Endothelial cell of umbilical vein (primary cell): ENCODE data around the gene DET1. TPM values are rescaled to one million over a fixed set of nuclear protein-coding genes. Genes with fewer than 3 reads are reported as not detected.

Source experiments
- BruUV-seq: library from RNA; stranded (reverse); fragments of 400-500 nt; replicated peaks from 2 replicates; lab custom pipeline; 2021; lab: Mats Ljungman, UMichigan
- CTCF ChIA-PET: fragments of 300-600, 350-600 bp; sonication (Branson Sonifier 250); formaldehyde crosslinking; loops from one replicate; lab custom pipeline; 2021; ENCODE audit warnings: antibody characterized with exemption, inconsistent platforms; lab: Charles Lee
- POLR2A ChIA-PET: fragments of 300-600, 350-600 bp; sonication (Branson Sonifier 250); formaldehyde crosslinking; loops from one replicate; lab custom pipeline; 2021; ENCODE audit warnings: antibody characterized with exemption, inconsistent platforms; lab: Charles Lee
- DNase-seq: peaks from one replicate; pipeline ENCODE4 v3.0.0-alpha.2; 2011; ENCODE audit warnings: low read depth, low spot score
- FAIRE-seq: peaks from 2 replicates; lab custom pipeline; 2011; peaks lifted over from hg19 to GRCh38; lab: Jason Lieb, UNC
- H2AFZ ChIP-seq: 2 replicates; pipeline ENCODE4 v1.6.0; 2012; ENCODE audit warnings: low read depth, low read length, control low read depth, inconsistent platforms
- H3K27ac ChIP-seq: 2 replicates; pipeline ENCODE4 v1.5.1; 2011; ENCODE audit warnings: low read depth, mild to moderate bottlenecking, control low read depth, low read length, moderate library complexity; ENCODE audit not compliant: insufficient read depth
- H3K27me3 ChIP-seq, 2 experiments: 2 replicates each; pipeline versions ENCODE4 v1.6.0 to v1.6.1; 2011; ENCODE audit warnings: low read length in 2 of 2, mixed read lengths in 1 of 2; ENCODE audit not compliant: control insufficient read depth in 2 of 2, insufficient read depth in 2 of 2
- H3K36me3 ChIP-seq, 2 experiments: 2 replicates in 1 of 2; 3 replicates in 1 of 2; pipeline ENCODE4 v1.5.1; 2011; ENCODE audit warnings: low read length in 2 of 2, mild to moderate bottlenecking in 1 of 2, moderate library complexity in 1 of 2; ENCODE audit not compliant: control insufficient read depth in 2 of 2, insufficient read depth in 2 of 2; ENCODE audit errors: extremely low read depth in 1 of 2
- H3K4me1 ChIP-seq: 3 replicates; pipeline ENCODE4 v1.5.1; 2011; ENCODE audit warnings: mild to moderate bottlenecking, low read length; ENCODE audit not compliant: control insufficient read depth, insufficient read depth; ENCODE audit errors: extremely low read depth
- H3K4me2 ChIP-seq: 2 replicates; pipeline ENCODE4 v1.6.1; 2011; ENCODE audit warnings: low read length, control low read depth, mixed read lengths; ENCODE audit not compliant: insufficient read depth
- H3K4me3 ChIP-seq, 3 experiments: fragments of 200-600 bp in 1 of 3; sonication (generic), shearing (Covaris generic) in 1 of 3; replicated peaks in 1 of 3; 2 replicates each; pipeline ENCODE4 v1.5.1; 2011 to 2016; ENCODE audit warnings: control low read depth in 3 of 3, low read length in 3 of 3, mild to moderate bottlenecking in 2 of 3, inconsistent platforms in 1 of 3, low read depth in 1 of 3, moderate library complexity in 1 of 3; ENCODE audit not compliant: insufficient read depth in 1 of 3
- H3K79me2 ChIP-seq: 2 replicates; pipeline ENCODE4 v1.6.0; 2012; ENCODE audit warnings: low read length, inconsistent platforms; ENCODE audit not compliant: control insufficient read depth, insufficient read depth
- H3K9ac ChIP-seq: replicated peaks from 2 replicates; pipeline ENCODE3; 2011; ENCODE audit warnings: low read length, control low read depth; ENCODE audit not compliant: insufficient read depth; ENCODE audit errors: extremely low read depth
- H3K9me1 ChIP-seq: replicated peaks from 3 replicates; pipeline ENCODE4 v1.6.0; 2011; ENCODE audit warnings: mild to moderate bottlenecking, low read length; ENCODE audit not compliant: control insufficient read depth, insufficient read depth; ENCODE audit errors: extremely low read depth
- H3K9me3 ChIP-seq: replicated peaks from 2 replicates; pipeline ENCODE4 v1.5.1; 2012; ENCODE audit warnings: low read length, inconsistent platforms; ENCODE audit not compliant: control insufficient read depth, insufficient read depth
- H4K20me1 ChIP-seq: replicated peaks from 2 replicates; pipeline ENCODE3; 2011; ENCODE audit warnings: mild to moderate bottlenecking, low read length; ENCODE audit not compliant: control insufficient read depth, insufficient read depth; ENCODE audit errors: extremely low read depth
- FOS ChIP-seq: IDR thresholded peaks from 2 replicates; pipeline ENCODE4 v1.6.1; 2011; ENCODE audit warnings: mild to moderate bottlenecking, low read length, moderate library complexity, borderline replicate concordance; ENCODE audit not compliant: insufficient read depth
- GATA2 ChIP-seq: IDR thresholded peaks from 2 replicates; pipeline ENCODE4 v1.7.0; 2011; ENCODE audit warnings: low read depth, mild to moderate bottlenecking, moderate library complexity, mixed read lengths, low read length; ENCODE audit not compliant: insufficient read length, insufficient read depth
- JUN ChIP-seq: IDR thresholded peaks from 2 replicates; pipeline ENCODE4 v1.6.1; 2011; ENCODE audit warnings: borderline replicate concordance, low read depth; ENCODE audit not compliant: insufficient read length, insufficient read depth
- MYC ChIP-seq: IDR thresholded peaks from one replicate; pipeline ENCODE4 v1.6.1; 2011; ENCODE audit warnings: mild to moderate bottlenecking, low read depth, low read length
- POLR2AphosphoS5 ChIP-seq: IDR thresholded peaks from 2 replicates; pipeline ENCODE4 v1.6.1; 2012; ENCODE audit warnings: low read depth, mild to moderate bottlenecking, control low read depth, low read length, moderate library complexity; ENCODE audit not compliant: insufficient read depth
- dilution Hi-C: fragments of 300-500 bp; cut with MboI; formaldehyde crosslinking; loops from one replicate; pipeline ENCODE4 v1.15.0; 2019; ENCODE audit warnings: low sequenced_read_pairs; ENCODE audit not compliant: extremely low pct_ligation_motif_present
- intact Hi-C: fragments of 100-400 bp; cut with micrococcal nuclease; formaldehyde crosslinking; loops from one replicate; pipeline ENCODE4 v1.10.0; 2022
- polyA plus RNA-seq, 4 experiments: library from polyadenylated mRNA; depleted of rRNA in 3 of 4; stranded (reverse) in 3 of 4; unstranded in 1 of 4; fragments of >200 nt; gene quantifications; 2 replicates each; pipeline versions ENCODE4 v1.2.1 to v1.2.3, GENCODE V29; 2011 to 2012; ENCODE audit warnings: missing spikeins in 1 of 4
- total RNA-seq: library from RNA; stranded (reverse); gene quantifications from 2 replicates; pipeline ENCODE4 v1.2.3, GENCODE V29; 2021

The DET1 gene
- total and polyA plus RNA-seq, 2 donors (not counting 3 experiments of a cell fraction or from before 2014, with no cell fraction given): 5.2 to 5.6 TPM

DNA sequence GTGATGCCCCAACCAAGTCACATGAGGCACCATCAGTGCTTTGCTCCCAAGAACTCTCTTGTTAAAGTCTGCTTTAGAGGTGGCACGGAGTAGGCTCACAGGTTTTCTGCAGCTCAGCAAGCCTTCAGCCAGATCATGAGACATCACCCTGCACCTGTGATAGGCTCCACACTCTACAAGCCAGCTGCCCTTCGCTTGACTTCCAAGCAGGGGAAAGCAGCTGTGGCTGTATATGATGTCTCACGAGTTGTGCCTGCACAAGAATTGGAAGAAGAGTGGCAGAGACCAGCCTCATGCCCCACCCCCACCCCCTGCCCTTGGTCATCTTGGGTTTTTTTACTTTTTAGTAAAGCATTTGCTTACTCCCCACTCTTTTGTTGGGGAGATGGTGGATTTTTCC is 56.4 kb downstream of the DET1 start:
- DNase-seq (no peak), FAIRE-seq (no peak)
- BruUV-seq: no TSS peak
- POLR2A ChIA-PET: no interaction called here
- no peak overlapping the region for H3K4me2 ChIP-seq
- intact Hi-C loops: no loop called here
- H3K36me3 ChIP-seq: no peaks in the 10 kb centered on the region
- no peak for TF ChIP-seq GATA2
- no peak for TF ChIP-seq POLR2AphosphoS5
- TF ChIP-seq JUN: no peak
- no peak for TF ChIP-seq MYC
- H3K4me1 ChIP-seq: no peaks in the 10 kb centered on the region
- H3K27ac ChIP-seq: no peak overlapping the region
- no peaks in the 10 kb centered on the region for H4K20me1 ChIP-seq
- no peaks in the 10 kb centered on the region for H3K9me1 ChIP-seq
- no peaks in the 10 kb centered on the region for H3K79me2 ChIP-seq
- H2AFZ ChIP-seq: no peak overlapping the region
- no peaks in the 10 kb centered on the region for H3K27me3 ChIP-seq
- CTCF ChIA-PET: interaction anchor here (0.8 to 1.3 kb wide), 3 partner anchors 12 to 344 kb away, joined by 3 read pairs; no protein-coding TSS in a partner anchor
- H3K9me3 ChIP-seq: no peaks in the 10 kb centered on the region
- no peak overlapping the region for H3K4me3 ChIP-seq
- no peak overlapping the region for H3K9ac ChIP-seq
- dilution Hi-C loops: no loop called here

DNA sequence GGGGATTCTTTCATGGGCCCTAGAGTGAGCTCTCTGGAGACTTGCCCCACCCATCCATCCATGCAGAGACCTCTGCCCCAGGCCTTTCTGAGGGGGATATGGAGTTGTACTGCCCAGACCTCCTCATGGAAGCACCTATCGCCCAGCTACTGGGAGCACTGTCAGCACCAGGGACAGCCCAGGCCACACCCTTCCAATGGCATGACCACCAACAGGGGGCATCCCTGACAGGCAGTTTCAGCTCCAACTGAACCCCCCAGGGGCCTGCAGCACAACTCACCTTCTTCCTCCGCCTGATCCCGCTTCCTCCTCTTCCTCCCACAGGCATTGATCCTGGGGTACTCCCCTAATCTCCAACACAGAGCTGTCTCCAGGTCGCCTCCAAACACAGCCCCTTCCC is 57.2 kb downstream of the DET1 start:
- BruUV-seq: no TSS peak
- dilution Hi-C loops: no loop called here

More for the DNA sequence above, 57.2 kb downstream of the DET1 start:
- Histone ChIP-seq H3K36me3 (no peaks in the 10 kb centered on the region), H3K27ac (no peak overlapping the region), H2AFZ (no peak overlapping the region), H3K4me2 (no peak overlapping the region), H3K27me3 (no peaks in the 10 kb centered on the region), H3K9me1 (no peaks in the 10 kb centered on the region), H3K79me2 (no peaks in the 10 kb centered on the region), H3K9me3 (no peaks in the 10 kb centered on the region), H3K4me3 (no peak overlapping the region), H3K9ac (no peak overlapping the region), H4K20me1 (no peaks in the 10 kb centered on the region), H3K4me1 (no peaks in the 10 kb centered on the region)
- ChIA-PET POLR2A (no interaction called here), CTCF (interaction anchor here (0.8 to 1.3 kb wide), 3 partner anchors 11 to 345 kb away, joined by 3 read pairs; no protein-coding TSS in a partner anchor)
- FAIRE-seq (no peak), DNase-seq (no peak)
- intact Hi-C loops: no loop called here
- TF ChIP-seq FOS: no peak
